Tibial nerve (tissue), 4 donors: ENCODE results near the gene SYCE3. TPM values are rescaled to one million over a fixed set of nuclear protein-coding genes. Genes with fewer than 3 reads are reported as not detected.

Source experiments
- DNase-seq, 2 donors: peaks; one replicate each; pipeline ENCODE4 v3.0.0-alpha.2; 2019; ENCODE audit warnings: low spot score in 2 of 2
- H3K27ac ChIP-seq, 4 donors: fragments of 200-600 bp; sonication (generic) in 3 of 4; one replicate each; pipeline ENCODE4 v1.5.1; 2017 to 2019; ENCODE audit warnings: mild to moderate bottlenecking in 1 of 4
- H3K27me3 ChIP-seq, 2 donors: fragments of 200-600 bp; sonication (generic) in 1 of 2; one replicate each; pipeline versions ENCODE4 v1.5.1 to v1.6.0; 2017 to 2019
- H3K36me3 ChIP-seq, 3 donors: fragments of 200-600 bp; sonication (generic); one replicate each; pipeline ENCODE4 v1.5.1; 2018 to 2019
- H3K4me1 ChIP-seq, 4 donors: fragments of 200-600 bp; sonication (generic) in 3 of 4; one replicate each; pipeline ENCODE4 v1.5.1; 2017 to 2019
- H3K4me3 ChIP-seq, 4 donors: fragments of 200-600 bp; sonication (generic) in 3 of 4; one replicate each; pipeline ENCODE4 v1.5.1; 2017 to 2019; ENCODE audit warnings: mild to moderate bottlenecking in 1 of 4, moderate library complexity in 1 of 4
- H3K9me3 ChIP-seq, 4 donors: fragments of 200-600 bp; sonication (generic) in 3 of 4; one replicate each; pipeline ENCODE4 v1.5.1; 2017 to 2019
- EP300 ChIP-seq, 2 donors: sonication (generic); formaldehyde crosslinking; IDR thresholded peaks; one replicate each; pipeline ENCODE4 v1.6.1; 2017; ENCODE audit warnings: antibody characterized with exemption in 2 of 2, mild to moderate bottlenecking in 1 of 2
- POLR2A ChIP-seq, 2 donors: fragments of 450-650 bp; IDR thresholded peaks; one replicate each; pipeline ENCODE4 v1.6.1; 2017; ENCODE audit warnings: antibody characterized with exemption in 2 of 2, mild to moderate bottlenecking in 2 of 2, moderate library complexity in 2 of 2
- WGBS, 2 donors: methylation state at CpG; one replicate each; pipeline ENCODE4 v1.1.5; 2018; 5-methylcytosine and 5-hydroxymethylcytosine counted together
- total RNA-seq, 4 donors: library from RNA; depleted of rRNA; stranded (reverse); fragments of >200 nt; gene quantifications; one replicate each; pipeline ENCODE4 v1.1.0, GENCODE V29; 2016
- TF ChIP-seq, protein P1 (sequence below), 5 experiments: fragments of 200-600 bp in 3 of 5; fragments of 450-650 bp in 2 of 5; sonication (generic) in 3 of 5; IDR thresholded peaks; one replicate each; pipeline ENCODE4 v1.5.1; 2016 to 2019; ENCODE audit warnings: antibody characterized with exemption in 5 of 5, mild to moderate bottlenecking in 3 of 5, moderate library complexity in 2 of 5

The SYCE3 gene
- total RNA-seq, 4 donors from 2014 or later: not detected

DNA sequence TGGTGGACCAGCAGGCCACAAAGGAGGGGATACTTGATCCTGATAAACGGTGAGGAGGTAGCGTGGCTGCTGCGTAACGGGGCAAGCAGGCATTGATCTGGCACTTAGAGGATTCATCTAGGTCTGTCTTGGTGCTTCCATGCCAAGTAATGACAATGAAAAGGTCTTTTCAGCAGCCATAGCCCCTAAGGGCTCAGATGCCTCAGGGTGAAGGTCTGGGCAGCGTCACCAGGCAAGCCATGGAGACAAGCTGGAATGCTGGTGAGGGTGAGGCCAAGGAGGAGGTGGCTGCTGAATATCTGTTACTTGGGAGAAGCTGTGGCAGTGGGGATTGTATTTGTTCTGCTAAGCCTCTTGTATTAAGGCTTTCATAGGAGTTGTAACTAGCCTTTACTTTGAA lies 24.7 kb upstream of the SYCE3 start:
- Histone ChIP-seq H3K27ac (no peak overlapping the region), H3K27me3 (no peaks in the 10 kb centered on the region), H3K4me1 (peaks cover 0 to 8% (median 6%) of the 10 kb centered on the region in 4 donors), H3K4me3 (no peak overlapping the region), H3K36me3 (peaks cover 0 to 4% (median 0%) of the 10 kb centered on the region in 3 donors), H3K9me3 (no peaks in the 10 kb centered on the region)
- TF ChIP-seq, protein P1, sequence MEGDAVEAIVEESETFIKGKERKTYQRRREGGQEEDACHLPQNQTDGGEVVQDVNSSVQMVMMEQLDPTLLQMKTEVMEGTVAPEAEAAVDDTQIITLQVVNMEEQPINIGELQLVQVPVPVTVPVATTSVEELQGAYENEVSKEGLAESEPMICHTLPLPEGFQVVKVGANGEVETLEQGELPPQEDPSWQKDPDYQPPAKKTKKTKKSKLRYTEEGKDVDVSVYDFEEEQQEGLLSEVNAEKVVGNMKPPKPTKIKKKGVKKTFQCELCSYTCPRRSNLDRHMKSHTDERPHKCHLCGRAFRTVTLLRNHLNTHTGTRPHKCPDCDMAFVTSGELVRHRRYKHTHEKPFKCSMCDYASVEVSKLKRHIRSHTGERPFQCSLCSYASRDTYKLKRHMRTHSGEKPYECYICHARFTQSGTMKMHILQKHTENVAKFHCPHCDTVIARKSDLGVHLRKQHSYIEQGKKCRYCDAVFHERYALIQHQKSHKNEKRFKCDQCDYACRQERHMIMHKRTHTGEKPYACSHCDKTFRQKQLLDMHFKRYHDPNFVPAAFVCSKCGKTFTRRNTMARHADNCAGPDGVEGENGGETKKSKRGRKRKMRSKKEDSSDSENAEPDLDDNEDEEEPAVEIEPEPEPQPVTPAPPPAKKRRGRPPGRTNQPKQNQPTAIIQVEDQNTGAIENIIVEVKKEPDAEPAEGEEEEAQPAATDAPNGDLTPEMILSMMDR (IDR thresholded peaks at IDR 0.05): no peak
- TF ChIP-seq EP300 (IDR thresholded peaks at IDR 0.05) (no peak), POLR2A (IDR thresholded peaks at IDR 0.05) (no peak)
- 90 to 94% methylated on average over 5 of the region's 5 CpGs for WGBS, 2 donors
- DNase-seq: no peak

DNA sequence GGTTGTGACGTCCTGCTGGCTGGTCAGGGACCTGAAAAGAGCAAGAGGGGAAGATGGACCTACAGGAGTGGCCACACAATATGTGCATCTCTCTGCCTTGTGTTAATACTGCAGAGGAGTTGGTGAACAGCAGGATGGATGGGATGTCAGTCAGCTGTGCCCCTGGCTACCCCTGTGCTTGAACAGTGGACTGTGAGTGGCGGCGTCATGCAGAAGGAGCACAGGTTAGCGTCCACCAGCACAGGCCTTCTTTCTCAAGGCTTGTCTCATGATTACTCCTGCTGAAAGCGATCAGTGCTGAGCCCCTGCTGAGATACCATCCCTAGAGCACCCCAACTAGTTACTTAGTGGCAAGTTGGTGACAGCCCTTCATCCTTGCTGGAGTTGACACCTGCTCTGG lies 23.7 kb upstream of the SYCE3 start:
- Histone ChIP-seq H3K4me3 (no peak overlapping the region), H3K27ac (no peak overlapping the region), H3K27me3 (no peaks in the 10 kb centered on the region), H3K9me3 (no peaks in the 10 kb centered on the region), H3K36me3 (peaks cover 0 to 4% (median 0%) of the 10 kb centered on the region in 3 donors), H3K4me1 (peaks cover 0 to 15% (median 8%) of the 10 kb centered on the region in 4 donors)
- no peak for DNase-seq
- WGBS, 2 donors: 69 to 89% methylated on average over 5 of the region's 5 CpGs
- TF ChIP-seq, protein P1 (IDR thresholded peaks at IDR 0.05): no peak
- TF ChIP-seq EP300 (IDR thresholded peaks at IDR 0.05) (no peak), POLR2A (IDR thresholded peaks at IDR 0.05) (no peak)

DNA sequence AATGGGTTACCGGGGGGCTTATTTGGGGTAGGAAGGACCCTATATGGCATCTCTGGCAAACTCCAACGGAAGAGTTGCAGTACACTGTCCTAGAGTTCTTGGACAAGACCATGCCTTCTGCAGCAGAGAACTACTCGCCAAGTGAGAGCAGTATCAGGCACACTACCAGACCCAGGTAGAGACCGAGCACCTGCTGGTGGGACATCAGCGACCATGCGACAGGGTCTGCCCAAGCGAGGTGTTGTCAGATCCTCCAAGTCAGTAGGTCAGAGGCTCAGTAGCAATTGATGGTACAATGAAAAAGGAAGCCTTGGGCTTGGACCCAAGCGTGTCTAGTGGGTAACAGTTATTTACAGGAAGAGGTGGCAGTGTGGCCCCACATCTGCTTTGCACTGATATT lies 23.1 kb upstream of the SYCE3 start:
- Histone ChIP-seq H3K27ac (no peak overlapping the region), H3K9me3 (no peaks in the 10 kb centered on the region), H3K4me3 (no peak overlapping the region), H3K27me3 (no peaks in the 10 kb centered on the region), H3K36me3 (peaks cover 0 to 10% (median 0%) of the 10 kb centered on the region in 3 donors), H3K4me1 (peaks cover 0 to 21% (median 9%) of the 10 kb centered on the region in 4 donors)
- DNase-seq: no peak
- TF ChIP-seq POLR2A (IDR thresholded peaks at IDR 0.05): no peak
- TF ChIP-seq, protein P1 (IDR thresholded peaks at IDR 0.05): no peak
- 94 to 96% methylated on average over 8 of the region's 8 CpGs for WGBS, 2 donors

DNA sequence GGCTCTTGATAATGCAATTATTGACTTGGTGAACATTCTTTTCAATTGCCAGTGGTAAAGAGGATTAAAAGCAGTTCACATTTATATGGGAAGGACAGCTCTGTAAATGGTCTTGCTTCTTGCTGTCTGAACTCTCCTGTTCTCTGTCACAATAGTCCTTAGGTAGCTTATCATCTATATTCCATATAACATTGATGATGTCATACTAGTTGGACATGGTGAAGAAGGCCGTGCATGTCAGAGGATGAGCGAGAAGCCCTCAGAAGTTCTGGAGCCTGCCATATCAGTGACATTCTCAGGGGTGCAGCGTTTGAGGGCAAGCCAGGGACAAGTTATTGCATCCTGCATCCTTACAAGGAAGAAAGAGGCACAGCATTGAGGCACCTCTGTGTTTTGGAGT lies 22.5 kb upstream of the SYCE3 start:
- no peak for DNase-seq
- Histone ChIP-seq H3K4me3 (no peak overlapping the region), H3K27me3 (no peaks in the 10 kb centered on the region), H3K36me3 (peaks cover 0 to 15% (median 0%) of the 10 kb centered on the region in 3 donors), H3K27ac (no peak overlapping the region), H3K9me3 (no peaks in the 10 kb centered on the region), H3K4me1 (peaks cover 0 to 22% (median 9%) of the 10 kb centered on the region in 4 donors)
- TF ChIP-seq, protein P1 (IDR thresholded peaks at IDR 0.05): no peak
- TF ChIP-seq POLR2A (IDR thresholded peaks at IDR 0.05): no peak
- no peak for TF ChIP-seq EP300 (IDR thresholded peaks at IDR 0.05)
- 81 to 89% methylated on average over 3 of the region's 3 CpGs for WGBS, 2 donors

DNA sequence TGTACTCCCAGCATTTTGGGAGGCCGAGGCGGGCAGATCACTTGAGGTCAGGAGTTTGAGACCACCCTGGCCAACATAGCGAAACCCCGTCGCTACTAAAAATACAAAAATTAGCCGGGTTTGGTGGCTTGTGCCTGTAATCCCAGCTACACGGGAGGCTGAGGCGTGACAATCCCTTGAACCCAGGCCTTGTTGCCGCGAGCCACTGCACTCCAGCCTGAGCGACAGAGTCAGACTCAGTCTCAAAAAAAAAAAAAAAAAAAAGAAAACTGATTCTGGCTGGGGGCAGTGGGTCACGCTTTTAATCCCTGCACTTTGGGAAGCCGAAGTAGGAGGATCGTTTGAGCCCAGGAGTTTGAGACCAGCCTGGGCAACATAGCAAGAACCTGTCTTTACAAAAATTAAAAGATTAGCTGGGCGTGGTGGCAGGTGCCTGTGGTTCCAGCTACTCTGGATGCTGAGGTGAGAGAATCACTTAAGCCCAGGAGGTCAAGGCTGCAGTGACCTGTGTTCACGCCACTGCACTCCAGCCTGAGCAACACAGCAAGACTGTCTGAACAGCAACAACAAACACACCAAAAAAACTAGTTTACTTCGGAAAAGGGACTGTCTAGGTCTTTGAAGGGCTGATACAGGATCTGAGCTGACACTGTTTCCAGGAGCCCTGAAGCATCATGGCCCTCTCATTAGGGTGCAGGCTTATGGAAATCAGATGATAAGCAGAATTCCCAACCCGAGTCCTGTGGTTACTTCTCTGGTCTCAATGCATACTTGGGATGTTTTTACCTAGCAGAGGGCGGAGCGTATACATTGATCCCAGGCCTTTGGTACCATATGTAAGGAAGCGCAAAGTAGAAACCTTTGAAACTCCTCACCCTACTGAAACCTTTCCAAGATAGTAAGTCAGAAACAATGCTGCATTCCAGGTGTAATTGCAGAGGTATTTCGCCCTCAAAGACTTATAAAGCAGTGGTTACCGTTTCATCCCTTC lies 21.7 kb upstream of the SYCE3 start:
- no peak for TF ChIP-seq EP300 (IDR thresholded peaks at IDR 0.05)
- TF ChIP-seq POLR2A (IDR thresholded peaks at IDR 0.05): no peak
- TF ChIP-seq, protein P1 (IDR thresholded peaks at IDR 0.05): no peak

More for the DNA sequence above, 21.7 kb upstream of the SYCE3 start:
- DNase-seq: no peak
- no peaks in the 10 kb centered on the region for H3K27me3 ChIP-seq
- H3K4me1 ChIP-seq: peaks cover 0 to 22% (median 9%) of the 10 kb centered on the region in 4 donors
- WGBS, 2 donors: 92 to 94% methylated on average over 23 of the region's 23 CpGs
- no peak overlapping the region for H3K27ac ChIP-seq
- H3K36me3 ChIP-seq: peaks cover 0 to 23% (median 0%) of the 10 kb centered on the region in 3 donors
- H3K9me3 ChIP-seq: no peaks in the 10 kb centered on the region
- no peak overlapping the region for H3K4me3 ChIP-seq
